GM18868 (cell line): ENCODE data around the gene NLRP12.
"Not testable (repeated sequence)": the region's sequence is repeated elsewhere in the genome, so short reads cannot be mapped to it uniquely, and the experiment has no call there.

Experiments
- ATAC-seq: cut with Tn5 transposase; IDR thresholded peaks from one replicate; pipeline ENCODE4 v1.9.1; 2021; ENCODE audit warnings: mild to moderate bottlenecking, moderate library complexity; ENCODE audit not compliant: unreplicated experiment

NLRP12 gene

GRCh38 chr19:53832861-53833260 is 8.7 kb upstream of the NLRP12 start:
- not testable (repeated sequence) for ATAC-seq

GRCh38 chr19:53828531-53828930 is 4.4 kb upstream of the NLRP12 start:
- no peak for ATAC-seq

GRCh38 chr19:53826876-53827275 is 2.8 kb upstream of the NLRP12 start:
- ATAC-seq = no peak

DNA sequence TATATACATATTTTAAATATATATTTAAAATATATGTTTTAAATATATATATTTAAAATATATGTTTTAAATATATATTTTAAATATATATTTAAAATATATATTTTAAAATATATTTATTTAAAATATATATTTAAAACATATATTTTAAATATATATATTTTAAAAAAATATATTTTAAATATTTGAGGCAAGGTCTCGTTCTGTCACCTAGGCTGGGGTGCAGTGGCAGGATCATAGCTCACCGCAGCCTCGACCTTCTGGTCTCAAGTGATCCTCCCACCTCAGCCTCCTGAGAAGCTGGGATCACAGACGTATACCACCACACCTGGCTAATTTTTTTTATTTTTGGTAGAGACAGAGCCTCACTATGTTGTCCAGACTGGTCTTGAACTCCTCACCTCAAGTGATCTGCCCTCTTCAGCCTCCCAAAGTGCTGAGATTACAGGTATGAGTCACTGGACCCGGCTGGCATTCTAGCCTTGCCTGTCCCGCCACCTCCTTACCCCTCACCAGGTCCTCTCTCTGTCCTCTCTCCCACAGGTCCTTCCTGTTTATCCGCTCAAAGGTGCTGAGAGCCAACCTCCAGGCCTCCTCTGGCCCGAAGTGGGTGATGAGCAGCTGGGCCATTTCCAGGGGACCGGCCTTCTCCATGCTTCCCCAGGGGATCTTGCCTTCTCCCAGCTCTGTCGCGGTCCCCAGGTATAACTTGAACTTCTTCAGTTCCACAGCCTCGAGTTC is 564 bp downstream of the NLRP12 start:
- ATAC-seq = no peak

GRCh38 chr19:53819861-53820260 is 4.3 kb downstream of the NLRP12 start:
- ATAC-seq = no peak

DNA sequence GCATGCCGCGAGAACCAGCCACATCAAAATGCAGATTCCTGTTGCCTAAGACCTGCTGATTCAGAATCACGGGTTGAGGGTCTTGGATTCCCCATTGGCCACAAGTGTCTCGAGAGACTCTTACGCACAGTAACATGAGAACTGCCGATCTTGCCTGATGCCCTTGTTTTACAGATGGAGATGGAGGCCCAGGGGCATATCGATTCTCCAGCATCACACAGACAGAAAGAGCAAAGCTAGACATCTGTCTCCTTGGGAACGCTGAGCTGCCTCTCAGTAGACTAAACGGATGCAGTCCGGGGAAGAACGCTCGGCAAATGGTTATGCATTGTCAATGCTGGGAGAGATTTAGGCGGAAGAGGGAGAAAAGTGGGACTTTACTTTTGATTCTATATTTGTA is 5.4 kb downstream of the NLRP12 start:
- no peak for ATAC-seq

DNA sequence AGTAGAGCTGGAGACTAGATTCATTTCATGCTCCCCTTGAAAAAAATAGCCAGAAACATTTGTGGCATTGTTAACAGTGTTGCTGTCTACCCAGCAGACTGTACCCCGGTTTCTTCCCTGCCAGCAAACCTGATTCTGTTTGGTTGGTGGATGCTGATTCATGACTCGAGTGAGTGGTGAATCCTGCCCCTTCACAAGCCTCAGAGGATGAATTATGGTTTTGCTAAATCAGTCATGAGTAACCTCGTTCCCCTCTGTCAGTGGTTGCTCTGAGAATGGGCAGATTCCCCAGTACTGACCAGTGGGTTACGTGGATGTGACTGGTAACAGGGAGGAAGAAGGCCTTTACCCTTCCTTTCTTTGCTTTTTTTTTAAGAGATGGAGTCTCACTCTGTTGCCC is 10.1 kb downstream of the NLRP12 start:
- no peak for ATAC-seq

GRCh38 chr19:53812335-53812734 is 11.8 kb downstream of the NLRP12 start:
- ATAC-seq = no peak

GRCh38 chr19:53810891-53811290 is 13.2 kb downstream of the NLRP12 start:
- ATAC-seq = no peak

DNA sequence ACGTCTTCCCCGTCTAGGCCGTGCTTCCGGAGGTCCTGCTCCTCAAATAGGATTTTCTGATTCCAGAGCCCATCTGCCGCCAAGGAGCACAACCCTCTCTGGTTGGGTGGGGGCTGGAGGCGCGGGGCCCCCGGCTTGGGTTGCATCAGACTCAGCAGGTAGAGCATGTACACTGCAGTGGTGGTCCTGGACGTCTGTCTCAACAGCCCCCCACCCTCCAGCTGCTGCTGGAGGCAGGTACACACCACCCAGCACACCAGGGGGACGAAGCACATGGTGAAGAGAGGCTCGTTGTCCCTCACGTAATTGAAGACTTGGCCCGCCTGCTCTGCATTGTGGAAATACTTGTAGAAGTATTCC is 13.9 kb downstream of the NLRP12 start:
- ATAC-seq = no peak

GRCh38 chr19:53809518-53810186 is 14.5 kb downstream of the NLRP12 start:
- ATAC-seq = no peak

DNA sequence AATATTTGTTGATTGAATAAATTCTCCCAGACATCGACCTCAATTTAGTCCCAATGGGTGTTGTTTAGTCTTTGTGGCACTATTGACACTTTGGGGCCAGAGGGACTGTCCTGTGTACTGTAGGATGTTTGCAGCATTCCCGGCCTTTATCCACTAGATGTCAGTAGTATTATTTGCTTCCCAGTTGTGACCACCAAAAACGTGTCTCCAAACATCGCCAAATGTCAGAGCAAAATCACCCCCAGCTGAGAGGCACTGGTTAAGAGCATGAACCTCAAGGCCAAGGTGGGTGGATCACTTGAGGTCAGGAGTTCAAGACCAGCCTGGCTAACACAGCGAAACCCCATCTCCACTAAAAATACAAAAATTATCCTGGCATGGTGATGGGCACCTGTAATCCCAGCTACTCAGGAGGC is 15.4 kb downstream of the NLRP12 start:
- no peak for ATAC-seq

DNA sequence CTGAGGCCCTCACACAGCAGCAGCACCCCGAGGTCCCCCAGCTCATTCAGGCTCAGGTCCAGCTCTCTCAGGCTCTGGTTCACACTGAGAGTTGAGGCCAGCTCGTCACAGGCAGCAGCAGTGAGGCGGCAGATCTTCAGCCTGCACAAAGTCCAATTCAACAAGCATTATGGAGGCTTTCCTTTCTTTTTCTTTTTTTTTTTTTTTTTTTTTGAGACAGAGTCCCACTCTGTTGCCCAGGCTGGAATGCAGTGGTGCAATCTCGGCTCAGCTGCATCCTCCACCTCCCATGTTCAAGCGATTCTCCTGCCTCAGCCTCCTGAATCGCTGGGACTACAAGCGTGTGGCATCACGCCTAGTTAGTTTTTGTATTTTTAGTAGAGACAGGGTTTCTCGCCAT is 22.9 kb downstream of the NLRP12 start:
- no peak for ATAC-seq

DNA sequence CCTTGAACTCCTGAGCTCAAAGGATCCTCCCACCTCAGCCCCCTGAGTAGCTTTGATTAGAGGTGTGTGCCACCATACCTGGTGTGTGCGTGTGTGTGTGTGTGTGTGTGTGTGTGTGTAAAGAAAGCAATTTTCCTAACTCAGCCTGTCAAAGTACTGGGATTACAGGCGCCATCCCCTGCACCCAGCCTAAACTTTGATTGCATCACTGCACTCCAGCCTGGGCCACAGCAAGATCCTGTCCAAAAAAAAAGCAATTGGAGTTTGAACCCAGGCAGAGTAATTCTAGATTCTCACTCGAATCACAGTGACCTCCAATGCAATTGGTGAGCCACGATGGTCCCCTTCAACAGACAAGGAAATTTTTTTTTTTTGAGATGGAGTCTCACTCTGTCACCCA is 29.1 kb downstream of the NLRP12 start:
- no peak for ATAC-seq

DNA sequence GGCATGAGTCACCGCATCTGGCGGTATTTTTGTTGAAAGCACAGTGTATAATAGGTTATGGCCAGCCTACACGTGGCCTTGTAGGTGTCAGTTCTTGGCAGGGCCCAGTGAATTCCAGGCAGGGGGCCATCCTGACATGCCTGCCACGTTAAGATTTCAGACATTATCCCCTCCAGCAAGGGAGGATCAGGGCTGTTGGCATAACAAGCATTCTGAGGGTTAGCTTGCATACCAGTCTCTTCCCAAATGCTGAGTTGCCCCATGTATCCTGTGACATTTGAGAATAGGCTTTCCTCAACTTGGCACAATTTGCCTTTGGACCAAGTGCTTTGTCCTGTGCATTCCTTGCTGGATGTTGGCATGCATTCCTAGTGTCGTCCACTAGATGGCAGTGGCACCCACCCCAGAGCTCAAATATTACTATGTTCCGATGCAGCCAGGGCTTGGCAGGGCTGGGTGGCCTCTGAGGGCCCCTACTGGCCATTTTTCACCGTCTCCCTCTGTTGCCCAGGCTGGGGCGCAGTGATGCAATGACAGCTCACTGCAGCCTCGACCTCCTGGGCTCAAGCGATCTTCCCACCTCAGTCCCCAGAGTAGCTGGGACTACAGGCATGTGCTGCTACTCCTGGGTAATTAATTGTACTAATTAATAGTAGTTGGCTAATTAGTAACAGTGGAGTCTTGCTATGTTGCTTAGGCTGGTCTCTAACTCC is 31.2 kb downstream of the NLRP12 start:
- peak; percentile 71 for ATAC-seq

DNA sequence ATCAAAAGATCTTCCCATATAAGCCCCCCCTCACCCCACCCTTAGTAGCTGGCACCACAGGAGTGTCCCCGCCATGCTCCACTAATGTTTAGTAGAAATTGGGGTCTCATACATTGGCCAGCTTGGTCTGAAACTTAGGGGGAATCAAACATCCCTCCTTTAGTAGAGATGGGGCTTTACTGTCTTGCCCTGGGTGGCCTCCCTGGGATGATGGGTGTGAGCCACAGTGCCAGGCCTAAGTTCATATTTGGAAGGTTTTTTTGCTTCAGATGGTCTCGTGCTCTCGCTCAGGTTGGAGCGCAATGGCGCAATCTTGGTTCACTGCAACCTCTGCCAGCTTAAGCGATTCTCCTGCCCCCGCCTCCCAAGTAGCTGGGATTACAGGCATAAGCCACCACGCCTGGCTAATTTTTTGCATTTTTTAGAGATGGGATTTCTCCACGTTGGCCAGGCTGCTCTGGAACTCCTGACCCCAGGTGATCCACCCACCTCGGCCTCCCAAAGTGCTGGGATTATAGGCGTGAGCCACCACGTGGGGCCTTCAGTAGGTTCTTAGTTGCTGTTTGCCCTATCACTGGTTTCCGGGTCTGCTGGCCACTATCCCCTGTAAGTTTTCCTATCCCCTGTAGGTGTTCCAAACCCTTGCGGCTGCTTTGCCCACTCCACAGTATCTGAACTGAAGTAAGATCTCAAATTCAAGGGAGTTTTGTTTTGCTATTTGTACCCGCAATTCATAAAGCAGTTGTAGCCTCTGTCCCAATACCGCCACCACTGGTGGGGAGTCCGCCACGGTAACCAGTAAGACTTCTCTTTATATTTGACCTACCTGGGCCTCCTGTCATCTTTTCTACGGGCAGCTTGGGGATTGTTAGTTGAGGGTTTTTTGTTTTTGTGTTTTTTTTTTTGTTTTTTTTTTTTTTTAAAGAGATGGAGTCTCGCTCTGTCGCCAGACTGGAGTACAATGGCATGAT is 34.1 kb downstream of the NLRP12 start:
- no peak for ATAC-seq

DNA sequence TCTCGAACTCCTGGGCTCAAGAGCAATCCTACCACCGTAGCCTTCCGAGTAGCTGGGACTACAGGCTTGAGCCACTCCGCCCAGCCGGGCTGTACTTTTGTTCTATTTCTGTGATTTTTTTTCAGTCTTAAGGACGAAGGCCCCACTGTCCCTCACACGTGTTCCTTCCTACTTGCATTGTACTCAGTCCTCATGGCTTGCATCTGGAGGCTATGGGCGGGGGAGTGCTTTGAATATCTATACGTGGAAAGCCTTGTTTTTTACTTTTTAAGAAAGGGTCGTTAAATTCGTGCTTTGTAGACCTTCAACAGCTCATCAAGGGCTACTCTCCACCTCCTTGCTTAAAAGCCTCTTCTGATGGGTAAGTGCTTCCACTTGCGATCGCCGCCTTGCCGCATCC is 36.8 kb downstream of the NLRP12 start:
- ATAC-seq = no peak

DNA sequence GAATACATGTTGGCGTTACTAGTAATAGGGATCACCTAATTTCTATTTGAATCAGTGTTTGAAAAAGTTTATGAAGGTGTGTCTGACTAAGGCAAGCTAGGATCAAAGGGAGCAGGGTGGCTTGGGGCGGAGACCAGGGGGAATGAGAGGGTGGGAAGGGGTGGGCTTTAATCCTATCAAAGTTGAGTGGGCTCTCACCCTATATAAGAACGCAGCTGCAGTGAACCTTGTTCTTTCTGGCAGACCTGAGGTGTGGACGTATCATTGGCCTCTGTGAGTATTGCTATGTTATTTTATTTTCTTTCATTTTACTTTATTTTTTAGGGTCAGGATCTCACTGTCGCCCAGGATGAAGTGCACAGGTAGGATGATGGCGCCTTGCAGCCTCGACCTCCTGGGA is 37.4 kb downstream of the NLRP12 start:
- ATAC-seq = no peak

DNA sequence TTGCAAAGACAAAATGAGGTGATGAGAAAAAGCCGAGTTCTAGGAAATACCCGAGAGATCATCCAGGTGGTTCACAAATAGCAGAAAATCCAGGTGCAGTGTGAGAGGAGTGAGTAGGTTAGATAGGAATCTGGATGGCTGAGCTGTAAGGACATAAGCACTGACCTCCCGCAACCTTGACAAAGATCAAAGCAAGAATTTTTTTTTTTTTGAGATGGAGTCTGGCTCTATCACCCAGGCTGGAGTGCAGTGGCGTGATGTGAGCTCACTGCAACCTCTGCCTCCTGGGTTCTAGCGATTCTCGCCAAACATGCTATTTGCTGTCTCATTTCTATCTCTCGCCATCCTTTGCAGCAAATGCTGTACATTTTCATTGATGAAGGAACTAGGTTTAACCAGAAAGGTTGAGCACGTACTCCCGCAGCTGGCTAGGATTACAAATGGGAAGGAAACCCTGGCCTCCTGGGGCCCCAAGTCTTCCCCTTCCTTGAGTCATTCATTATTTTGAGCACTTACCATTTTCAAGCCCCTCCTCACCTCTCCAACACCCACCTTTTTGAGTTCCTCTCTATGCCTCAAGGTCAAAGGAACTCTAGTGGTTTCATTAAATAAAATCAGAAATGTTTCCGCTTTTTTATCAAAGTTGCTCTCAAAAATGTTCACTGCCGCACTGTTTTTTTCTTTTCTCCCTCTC is 38.8 kb downstream of the NLRP12 start:
- ATAC-seq = no peak

DNA sequence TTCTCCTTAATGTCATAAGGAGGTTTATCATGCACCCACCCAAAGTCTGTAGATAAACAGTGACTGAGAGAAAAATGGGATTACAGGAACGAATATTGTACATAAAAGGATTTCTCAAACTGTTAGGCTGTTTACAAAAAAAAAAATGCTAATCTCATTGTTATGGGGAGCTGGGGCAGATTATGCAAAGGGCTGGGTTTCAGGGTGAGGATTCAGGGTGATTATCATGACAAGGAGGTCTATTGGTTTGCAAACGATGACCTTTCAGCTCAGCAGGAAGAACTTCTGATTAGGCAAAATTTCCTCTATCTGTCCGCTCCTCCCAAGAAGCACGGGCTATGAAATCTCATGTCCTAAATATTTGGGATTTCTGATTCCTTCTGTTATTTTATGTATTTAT is 41.4 kb downstream of the NLRP12 start:
- no peak for ATAC-seq
